ENCODE results near the gene CDH5.

The CDH5 gene

DNA sequence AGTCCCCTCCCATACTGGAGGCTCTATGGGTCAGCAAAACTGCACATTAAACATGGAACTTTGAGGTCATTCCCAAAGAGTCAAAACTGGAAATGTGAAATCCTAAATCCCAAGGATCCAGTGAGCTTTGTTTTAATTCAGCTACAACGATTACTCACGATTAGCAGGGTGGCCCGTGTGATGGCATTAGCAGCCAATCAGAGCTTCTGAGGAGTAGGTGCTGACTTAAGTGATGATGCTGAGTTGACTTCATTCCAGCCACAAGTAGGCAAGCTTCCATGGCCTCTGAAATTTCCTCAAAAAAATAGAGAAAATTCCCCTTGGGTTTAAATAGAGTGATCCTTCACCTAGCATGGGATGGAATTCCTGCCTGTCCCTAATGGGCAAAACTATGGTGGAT, 32.5 kb downstream of the CDH5 start:
- TF ChIP-seq TAF1 (IDR thresholded peaks at IDR 0.05; ENCODE audit: borderline replicate concordance, low read depth, low read length) (no peak), POLR2A (IDR thresholded peaks at IDR 0.05; ENCODE audit: low read depth, low read length) (no peak), POLR2AphosphoS5 (IDR thresholded peaks at IDR 0.05; ENCODE audit: low read depth, low read length) (no peak)
- no peak for FAIRE-seq
- no peak for DNase-seq (ENCODE audit: insufficient read length)

DNA sequence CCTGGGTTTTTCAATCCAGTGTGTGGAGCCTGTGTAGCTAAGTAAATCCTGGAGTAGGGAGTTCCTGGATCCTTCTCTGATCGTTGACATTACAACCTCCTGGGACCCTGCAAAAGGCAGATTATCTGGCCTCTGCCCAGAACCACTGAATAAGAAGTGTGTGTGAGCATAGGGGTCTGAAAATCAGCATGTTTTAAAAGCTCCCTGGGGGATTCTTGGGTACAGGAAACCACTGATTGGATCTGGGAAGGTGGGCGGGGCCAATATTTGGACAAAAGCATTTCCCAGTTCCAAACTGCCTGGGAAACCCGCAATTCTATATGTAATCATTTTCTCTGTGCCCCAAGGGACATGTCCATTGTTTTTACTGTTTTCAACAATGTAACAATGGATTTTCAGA, 33.4 kb downstream of the CDH5 start:
- FAIRE-seq (no peak), DNase-seq (ENCODE audit: insufficient read length) (no peak)
- TF ChIP-seq POLR2AphosphoS5 (IDR thresholded peaks at IDR 0.05; ENCODE audit: low read depth, low read length), result no peak
- TF ChIP-seq TAF1 (IDR thresholded peaks at IDR 0.05; ENCODE audit: borderline replicate concordance, low read depth, low read length), result no peak
- no peak for TF ChIP-seq POLR2A (IDR thresholded peaks at IDR 0.05; ENCODE audit: low read depth, low read length)

DNA sequence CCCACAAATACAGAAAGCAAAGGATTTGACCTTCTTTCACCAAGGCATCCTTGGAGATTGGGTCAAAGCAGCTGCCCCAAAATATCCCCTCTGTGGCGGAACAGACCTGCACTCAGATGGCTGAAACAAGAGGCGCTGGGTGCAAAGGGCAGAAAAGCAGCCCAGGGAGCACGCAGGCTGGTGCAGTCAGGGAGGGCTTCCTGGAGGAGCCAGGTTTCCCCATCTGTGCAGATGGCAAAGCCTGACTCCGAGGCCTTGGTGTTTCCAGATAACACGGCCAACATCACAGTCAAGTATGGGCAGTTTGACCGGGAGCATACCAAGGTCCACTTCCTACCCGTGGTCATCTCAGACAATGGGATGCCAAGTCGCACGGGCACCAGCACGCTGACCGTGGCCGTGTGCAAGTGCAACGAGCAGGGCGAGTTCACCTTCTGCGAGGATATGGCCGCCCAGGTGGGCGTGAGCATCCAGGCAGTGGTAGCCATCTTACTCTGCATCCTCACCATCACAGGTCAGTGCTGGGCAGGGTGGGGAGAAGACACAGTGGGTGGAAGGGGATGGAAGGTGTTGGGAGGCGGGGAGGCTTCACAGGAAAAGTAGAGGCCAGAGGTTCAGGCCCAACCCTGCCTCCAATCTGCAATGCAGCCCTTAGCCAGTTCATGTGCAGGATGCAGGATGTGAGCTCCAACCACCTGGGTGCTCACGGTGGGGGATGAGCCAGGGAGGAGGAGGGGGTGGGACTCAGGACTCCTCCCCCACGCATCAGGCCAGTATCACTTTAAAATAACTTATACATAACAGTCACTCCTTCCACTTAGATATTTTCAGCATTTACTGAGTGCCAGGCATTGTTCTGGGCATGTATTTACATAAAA, 34.3 kb downstream of the CDH5 start:
- TF ChIP-seq POLR2AphosphoS5 (IDR thresholded peaks at IDR 0.05; ENCODE audit: low read depth, low read length) (no peak), TAF1 (IDR thresholded peaks at IDR 0.05; ENCODE audit: borderline replicate concordance, low read depth, low read length) (no peak), POLR2A (IDR thresholded peaks at IDR 0.05; ENCODE audit: low read depth, low read length) (no peak)
- FAIRE-seq (no peak), DNase-seq (ENCODE audit: insufficient read length) (no peak)

DNA sequence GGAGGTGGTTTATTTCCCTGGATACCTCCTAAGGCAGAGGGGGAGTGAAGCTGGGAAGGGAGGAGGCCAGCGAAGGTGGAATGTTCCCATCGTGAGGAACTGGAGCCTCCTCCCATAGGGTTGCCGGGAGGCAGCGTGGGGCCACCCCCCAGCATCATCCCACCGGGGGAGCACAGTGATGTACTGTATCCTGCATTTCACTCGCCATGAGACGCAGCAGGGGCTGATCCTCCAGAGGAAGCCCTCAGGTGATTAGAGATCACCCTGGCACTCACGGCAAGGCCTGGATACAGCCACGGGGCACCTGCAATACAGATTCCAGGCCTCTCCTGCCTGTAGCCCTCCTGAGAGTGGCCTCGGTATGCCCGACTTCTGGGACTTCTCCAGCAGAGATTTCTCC, 35.1 kb downstream of the CDH5 start:
- FAIRE-seq, result no peak
- DNase-seq (ENCODE audit: insufficient read length), result no peak
- TF ChIP-seq POLR2AphosphoS5 (IDR thresholded peaks at IDR 0.05; ENCODE audit: low read depth, low read length), result no peak
- no peak for TF ChIP-seq POLR2A (IDR thresholded peaks at IDR 0.05; ENCODE audit: low read depth, low read length)
- TF ChIP-seq TAF1 (IDR thresholded peaks at IDR 0.05; ENCODE audit: borderline replicate concordance, low read depth, low read length), result no peak

DNA sequence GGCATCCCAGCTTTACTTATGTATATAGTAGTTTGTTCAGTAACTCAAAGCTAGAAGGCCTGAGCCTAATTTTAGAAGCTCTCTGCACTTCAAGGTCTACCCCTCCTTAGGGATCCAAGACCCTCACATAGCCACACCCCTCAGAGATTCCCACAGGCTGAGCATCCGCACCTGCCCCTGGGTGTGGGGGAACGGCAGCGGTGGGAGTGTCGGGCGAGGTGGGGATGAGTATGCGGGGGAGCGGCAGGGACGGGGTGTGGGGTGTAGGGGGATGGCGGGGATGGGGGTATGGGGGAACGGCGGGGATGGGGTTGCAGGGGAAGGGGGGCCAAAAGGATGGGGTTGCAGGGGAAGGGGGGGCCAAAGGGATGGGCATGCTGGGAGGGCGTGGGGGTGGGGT, 35.7 kb downstream of the CDH5 start:
- TF ChIP-seq TAF1 (IDR thresholded peaks at IDR 0.05; ENCODE audit: borderline replicate concordance, low read depth, low read length), result no peak
- TF ChIP-seq POLR2A (IDR thresholded peaks at IDR 0.05; ENCODE audit: low read depth, low read length), result no peak
- no peak for TF ChIP-seq POLR2AphosphoS5 (IDR thresholded peaks at IDR 0.05; ENCODE audit: low read depth, low read length)
- FAIRE-seq (no peak), DNase-seq (ENCODE audit: insufficient read length) (no peak)

DNA sequence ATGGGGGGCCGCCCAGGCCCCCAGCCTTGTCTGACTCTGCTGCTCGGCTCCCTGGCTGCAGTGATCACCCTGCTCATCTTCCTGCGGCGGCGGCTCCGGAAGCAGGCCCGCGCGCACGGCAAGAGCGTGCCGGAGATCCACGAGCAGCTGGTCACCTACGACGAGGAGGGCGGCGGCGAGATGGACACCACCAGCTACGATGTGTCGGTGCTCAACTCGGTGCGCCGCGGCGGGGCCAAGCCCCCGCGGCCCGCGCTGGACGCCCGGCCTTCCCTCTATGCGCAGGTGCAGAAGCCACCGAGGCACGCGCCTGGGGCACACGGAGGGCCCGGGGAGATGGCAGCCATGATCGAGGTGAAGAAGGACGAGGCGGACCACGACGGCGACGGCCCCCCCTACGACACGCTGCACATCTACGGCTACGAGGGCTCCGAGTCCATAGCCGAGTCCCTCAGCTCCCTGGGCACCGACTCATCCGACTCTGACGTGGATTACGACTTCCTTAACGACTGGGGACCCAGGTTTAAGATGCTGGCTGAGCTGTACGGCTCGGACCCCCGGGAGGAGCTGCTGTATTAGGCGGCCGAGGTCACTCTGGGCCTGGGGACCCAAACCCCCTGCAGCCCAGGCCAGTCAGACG, 36.2 kb downstream of the CDH5 start:
- TF ChIP-seq POLR2AphosphoS5 (IDR thresholded peaks at IDR 0.05; ENCODE audit: low read depth, low read length), result no peak
- TF ChIP-seq POLR2A (IDR thresholded peaks at IDR 0.05; ENCODE audit: low read depth, low read length), result no peak
- TF ChIP-seq TAF1 (IDR thresholded peaks at IDR 0.05; ENCODE audit: borderline replicate concordance, low read depth, low read length), result no peak
- DNase-seq (ENCODE audit: insufficient read length), result no peak

DNA sequence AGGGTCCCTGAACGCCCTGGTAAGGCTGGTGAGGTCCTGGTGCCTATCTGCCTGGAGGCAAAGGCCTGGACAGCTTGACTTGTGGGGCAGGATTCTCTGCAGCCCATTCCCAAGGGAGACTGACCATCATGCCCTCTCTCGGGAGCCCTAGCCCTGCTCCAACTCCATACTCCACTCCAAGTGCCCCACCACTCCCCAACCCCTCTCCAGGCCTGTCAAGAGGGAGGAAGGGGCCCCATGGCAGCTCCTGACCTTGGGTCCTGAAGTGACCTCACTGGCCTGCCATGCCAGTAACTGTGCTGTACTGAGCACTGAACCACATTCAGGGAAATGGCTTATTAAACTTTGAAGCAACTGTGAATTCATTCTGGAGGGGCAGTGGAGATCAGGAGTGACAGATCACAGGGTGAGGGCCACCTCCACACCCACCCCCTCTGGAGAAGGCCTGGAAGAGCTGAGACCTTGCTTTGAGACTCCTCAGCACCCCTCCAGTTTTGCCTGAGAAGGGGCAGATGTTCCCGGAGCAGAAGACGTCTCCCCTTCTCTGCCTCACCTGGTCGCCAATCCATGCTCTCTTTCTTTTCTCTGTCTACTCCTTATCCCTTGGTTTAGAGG, 37.1 kb downstream of the CDH5 start:
- no peak for FAIRE-seq
- no peak for TF ChIP-seq TAF1 (IDR thresholded peaks at IDR 0.05; ENCODE audit: borderline replicate concordance, low read depth, low read length)
- no peak for TF ChIP-seq POLR2A (IDR thresholded peaks at IDR 0.05; ENCODE audit: low read depth, low read length)
- no peak for TF ChIP-seq POLR2AphosphoS5 (IDR thresholded peaks at IDR 0.05; ENCODE audit: low read depth, low read length)
- DNase-seq (ENCODE audit: insufficient read length), result no peak

More for the DNA sequence above, 36.2 kb downstream of the CDH5 start:
- no peak for FAIRE-seq

DNA sequence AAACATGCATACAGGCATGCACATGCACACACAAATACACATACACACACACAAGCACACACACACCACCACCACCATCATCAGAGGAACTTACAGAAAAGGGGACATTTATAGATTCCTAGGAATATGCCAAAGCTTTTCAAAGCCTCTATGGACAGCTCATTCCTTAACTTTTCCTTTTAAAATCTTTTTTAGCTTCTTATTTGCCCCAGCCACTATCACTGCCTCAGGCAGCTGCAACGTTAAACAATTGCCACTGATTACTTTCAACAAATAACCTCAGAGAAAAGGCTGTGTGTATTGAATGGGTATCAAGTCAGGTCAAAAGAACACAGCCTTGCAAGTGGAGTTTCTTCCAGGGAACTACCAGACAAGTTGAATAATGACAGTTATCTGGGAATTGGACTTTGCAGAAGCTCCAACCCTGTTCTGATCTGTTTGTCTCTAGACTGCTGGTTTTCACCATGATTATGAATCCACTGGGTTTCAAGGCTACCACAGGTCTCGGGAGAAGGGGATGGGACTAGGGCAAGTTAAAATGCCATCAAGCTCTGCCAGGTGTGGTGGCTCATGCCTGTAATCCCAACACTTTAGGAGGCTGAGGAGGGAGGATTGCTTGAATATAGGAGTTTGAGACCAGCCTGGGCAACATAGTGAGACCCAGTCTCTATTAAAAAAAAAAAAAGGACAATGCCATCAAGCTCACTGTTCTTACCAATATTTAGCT, 38.7 kb downstream of the CDH5 start:
- DNase-seq (ENCODE audit: insufficient read length) (no peak), FAIRE-seq (no peak)
- TF ChIP-seq POLR2AphosphoS5 (IDR thresholded peaks at IDR 0.05; ENCODE audit: low read depth, low read length) (no peak), POLR2A (IDR thresholded peaks at IDR 0.05; ENCODE audit: low read depth, low read length) (no peak), TAF1 (IDR thresholded peaks at IDR 0.05; ENCODE audit: borderline replicate concordance, low read depth, low read length) (no peak)

DNA sequence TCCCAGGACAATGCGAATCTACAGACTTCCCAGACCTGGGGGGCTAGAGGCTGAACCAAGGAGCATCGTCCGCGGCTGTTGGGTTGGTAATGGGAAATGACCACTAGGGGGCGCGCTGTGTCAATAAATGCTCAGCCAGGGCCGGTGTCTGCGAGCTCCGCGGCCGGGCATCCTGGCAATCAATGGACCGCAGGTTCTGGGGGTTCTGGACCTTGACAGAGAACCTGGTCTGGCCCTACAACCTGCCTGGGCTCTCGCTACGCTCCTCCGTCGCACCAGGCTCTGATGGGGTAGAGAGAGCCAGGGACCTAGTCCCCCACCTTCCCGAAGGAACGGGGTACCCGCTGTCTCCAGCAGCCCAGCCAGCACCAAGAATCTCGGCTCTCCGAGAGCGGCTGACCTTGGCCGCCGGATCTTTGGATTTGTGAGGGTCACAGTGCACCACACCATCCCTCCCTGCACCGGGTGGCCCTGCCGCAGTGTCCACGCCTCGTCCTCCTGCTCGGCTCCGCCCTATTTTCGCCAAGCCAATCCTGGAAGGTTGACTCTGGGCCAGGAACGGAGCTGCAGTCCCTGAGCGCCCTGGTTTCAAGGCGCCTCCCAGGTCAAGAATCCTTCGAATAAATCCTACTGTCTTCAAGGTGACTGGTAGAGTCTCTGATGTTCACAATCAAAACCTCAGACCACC, 40.2 kb downstream of the CDH5 start:
- FAIRE-seq (peak; percentile 90), DNase-seq (ENCODE audit: insufficient read length) (peak; percentile 74)
- TF ChIP-seq POLR2A (IDR thresholded peaks at IDR 0.05; ENCODE audit: low read depth, low read length), result no peak
- TF ChIP-seq TAF1 (IDR thresholded peaks at IDR 0.05; ENCODE audit: borderline replicate concordance, low read depth, low read length), result no peak

DNA sequence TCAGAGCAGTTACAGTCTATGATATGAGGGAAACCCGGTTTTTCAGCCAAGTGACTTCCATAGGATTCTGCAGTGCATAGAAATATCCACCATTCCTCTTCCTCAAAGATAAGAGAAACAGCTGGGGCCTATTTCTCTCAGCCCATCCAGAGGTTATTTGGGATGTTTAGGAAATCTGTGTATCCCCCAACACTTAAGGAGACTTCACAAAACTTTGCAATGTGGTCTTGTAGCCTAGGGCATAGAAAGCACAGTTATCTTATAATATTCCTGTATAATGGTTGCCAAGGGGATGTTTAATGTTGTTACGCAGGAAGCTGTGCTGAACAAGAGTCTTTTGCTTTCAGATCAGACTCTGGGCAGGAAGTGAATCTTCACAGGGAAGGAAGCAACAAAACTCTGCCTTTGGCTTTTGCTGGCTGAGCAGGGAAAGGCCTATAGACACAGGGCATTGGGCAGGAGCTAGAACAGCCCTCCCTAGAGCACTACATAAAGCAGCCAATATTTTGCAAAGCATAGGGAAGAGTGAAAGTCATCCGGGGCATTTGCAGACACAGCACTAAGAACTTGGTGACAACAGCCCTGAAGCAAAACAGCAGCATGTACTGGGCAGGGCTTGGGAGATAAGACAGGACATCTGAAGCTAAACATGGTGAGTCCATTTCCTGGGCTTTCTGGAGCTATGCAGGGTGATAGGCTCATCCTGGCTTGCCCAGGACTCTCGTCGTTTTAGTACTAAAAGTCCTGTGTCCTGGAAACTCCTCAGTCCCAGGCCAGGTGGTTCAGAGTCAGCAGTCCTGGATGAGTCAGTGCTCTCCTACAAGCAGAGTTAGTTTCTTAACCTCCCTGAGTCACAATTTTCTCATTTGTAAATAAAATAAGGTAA, 41.9 kb downstream of the CDH5 start:
- FAIRE-seq, result no peak
- TF ChIP-seq TAF1 (IDR thresholded peaks at IDR 0.05; ENCODE audit: borderline replicate concordance, low read depth, low read length), result no peak
- TF ChIP-seq POLR2A (IDR thresholded peaks at IDR 0.05; ENCODE audit: low read depth, low read length), result no peak
- TF ChIP-seq POLR2AphosphoS5 (IDR thresholded peaks at IDR 0.05; ENCODE audit: low read depth, low read length), result no peak
- DNase-seq (ENCODE audit: insufficient read length), result no peak
